IMR-90 (cell line): ENCODE results near the gene TMEFF1. TPM values are rescaled to one million over a fixed set of nuclear protein-coding genes. Genes with fewer than 3 reads are reported as not detected.

Experiments used
- ATAC-seq: fragments of 200-7000 bp; cut with Tn5 transposase; 2 replicates; pipeline ENCODE4 v1.9.1; 2020; ENCODE audit warnings: low read depth, mild to moderate bottlenecking, moderate library complexity
- BruUV-seq: library from RNA; stranded (reverse); fragments of 400-500 nt; replicated peaks from 2 replicates; lab custom pipeline; 2021; lab: Mats Ljungman, UMichigan
- CTCF ChIA-PET: fragments of 300-600 bp; formaldehyde crosslinking; extraction: SDS; loops from one replicate; lab custom pipeline; 2021; ENCODE audit warnings: antibody characterized with exemption; lab: Yijun Ruan, JAX
- POLR2A ChIA-PET: fragments of 300-600 bp; sonication (Branson Sonifier 250); formaldehyde crosslinking; loops from one replicate; lab custom pipeline; 2022; ENCODE audit warnings: antibody characterized with exemption; ENCODE audit not compliant: unreplicated experiment; lab: Charles Lee
- DNase-seq: peaks from one replicate; pipeline ENCODE4 v3.0.0; 2013
- H2AFZ ChIP-seq: replicated peaks from 2 replicates; pipeline ENCODE3; 2013; ENCODE audit warnings: low read length, mild to moderate bottlenecking; ENCODE audit not compliant: poor library complexity
- H2AK5ac ChIP-seq: 2 replicates; pipeline ENCODE4 v1.6.1; 2013; ENCODE audit warnings: low read depth, low read length, inconsistent platforms
- H2AK9ac ChIP-seq: replicated peaks from 2 replicates; pipeline ENCODE3; 2013; ENCODE audit warnings: mild to moderate bottlenecking, low read depth, low read length, moderate library complexity; ENCODE audit not compliant: poor library complexity
- H2BK120ac ChIP-seq: 2 replicates; pipeline ENCODE4 v1.6.1; 2013; ENCODE audit warnings: low read depth, low read length, inconsistent platforms
- H2BK15ac ChIP-seq: 3 replicates; pipeline ENCODE4 v1.6.1; 2013; ENCODE audit warnings: low read depth, low read length, inconsistent platforms
- H2BK20ac ChIP-seq: 2 replicates; pipeline ENCODE4 v1.6.1; 2013; ENCODE audit warnings: low read depth, mild to moderate bottlenecking, inconsistent platforms, low read length, moderate library complexity
- H2BK5ac ChIP-seq: 2 replicates; pipeline ENCODE4 v1.6.1; 2013; ENCODE audit warnings: mild to moderate bottlenecking, low read depth, low read length, inconsistent platforms; ENCODE audit not compliant: poor library complexity, severe bottlenecking
- H3K14ac ChIP-seq: replicated peaks from 2 replicates; pipeline ENCODE4 v1.6.1; 2013; ENCODE audit warnings: low read depth, low read length, inconsistent platforms
- H3K18ac ChIP-seq: 2 replicates; pipeline ENCODE4 v1.6.1; 2013; ENCODE audit warnings: low read depth, low read length, control low read depth
- H3K23ac ChIP-seq: 2 replicates; pipeline ENCODE4 v1.6.1; 2013; ENCODE audit warnings: low read depth, low read length, inconsistent platforms
- H3K27ac ChIP-seq: 2 replicates; pipeline ENCODE4 v1.5.1; 2013; ENCODE audit warnings: mild to moderate bottlenecking, control low read depth, low read length; ENCODE audit not compliant: insufficient read depth
- H3K27me3 ChIP-seq: 2 replicates; pipeline ENCODE4 v1.6.1; 2013; ENCODE audit warnings: low read length; ENCODE audit not compliant: control insufficient read depth, insufficient read depth
- H3K36me3 ChIP-seq: 2 replicates; pipeline ENCODE4 v1.6.1; 2013; ENCODE audit warnings: low read length, mixed read lengths; ENCODE audit not compliant: control insufficient read depth, insufficient read depth
- H3K4ac ChIP-seq: 2 replicates; pipeline ENCODE4 v1.6.1; 2013; ENCODE audit warnings: low read depth, low read length, inconsistent platforms
- H3K4me1 ChIP-seq: 2 replicates; pipeline ENCODE4 v1.6.1; 2013; ENCODE audit warnings: low read length, mixed read lengths; ENCODE audit not compliant: control insufficient read depth, insufficient read depth
- H3K4me2 ChIP-seq: 2 replicates; pipeline ENCODE4 v1.6.1; 2013; ENCODE audit warnings: low read depth, mild to moderate bottlenecking, control low read depth, low read length, moderate library complexity
- H3K4me3 ChIP-seq: 2 replicates; pipeline ENCODE4 v1.5.1; 2013; ENCODE audit warnings: low read depth, mild to moderate bottlenecking, control low read depth, low read length, moderate library complexity; ENCODE audit not compliant: insufficient read depth
- H3K56ac ChIP-seq: 2 replicates; pipeline ENCODE4 v1.6.1; 2013; ENCODE audit warnings: low read length, inconsistent platforms; ENCODE audit not compliant: insufficient read depth; ENCODE audit errors: extremely low read depth
- H3K79me1 ChIP-seq, 2 experiments: 2 replicates each; pipeline ENCODE4 v1.6.1; 2013; ENCODE audit warnings: low read length in 2 of 2, inconsistent platforms in 1 of 2, low read depth in 1 of 2
- H3K9ac ChIP-seq: 2 replicates; pipeline ENCODE4 v1.6.1; 2013; ENCODE audit warnings: low read depth, low read length, control low read depth
- H3K9me1 ChIP-seq: 2 replicates; pipeline ENCODE4 v1.6.1; 2013; ENCODE audit warnings: low read length, inconsistent platforms; ENCODE audit not compliant: insufficient read depth
- H3K9me3 ChIP-seq: 2 replicates; pipeline ENCODE4 v1.6.1; 2013; ENCODE audit warnings: low read length; ENCODE audit not compliant: control insufficient read depth, insufficient read depth
- H4K20me1 ChIP-seq: 2 replicates; pipeline ENCODE4 v1.6.1; 2013; ENCODE audit warnings: low read length, inconsistent platforms; ENCODE audit not compliant: insufficient read depth
- H4K5ac ChIP-seq: 2 replicates; pipeline ENCODE4 v1.6.1; 2013; ENCODE audit warnings: mild to moderate bottlenecking, low read depth, low read length, control low read depth
- H4K8ac ChIP-seq, 2 experiments: 2 replicates each; pipeline ENCODE4 v1.6.1; 2013; ENCODE audit warnings: low read depth in 2 of 2, low read length in 2 of 2, control low read depth in 1 of 2, inconsistent platforms in 1 of 2
- H4K91ac ChIP-seq: 2 replicates; pipeline ENCODE4 v1.6.1; 2013; ENCODE audit warnings: low read depth, low read length, inconsistent platforms; ENCODE audit not compliant: insufficient read depth
- BHLHE40 ChIP-seq: fragments of 150-350 bp; IDR thresholded peaks from 2 replicates; pipeline ENCODE4 v1.6.1; 2016; ENCODE audit warnings: mild to moderate bottlenecking, low read depth, low read length
- CEBPB ChIP-seq: IDR thresholded peaks from 2 replicates; pipeline ENCODE4 v1.6.1; 2012; ENCODE audit warnings: low read depth, low read length, improper control_type of control experiment
- ELK1 ChIP-seq: fragments of 150-350 bp; IDR thresholded peaks from 2 replicates; pipeline ENCODE4 v1.6.1; 2016; ENCODE audit warnings: low read depth, mild to moderate bottlenecking, low read length, moderate library complexity, borderline replicate concordance
- MAZ ChIP-seq: IDR thresholded peaks from 2 replicates; pipeline ENCODE4 v1.6.1; 2012; ENCODE audit warnings: low read depth, mild to moderate bottlenecking, low read length, improper control_type of control experiment, moderate library complexity, borderline replicate concordance
- NFE2L2 ChIP-seq: fragments of 150-350 bp; IDR thresholded peaks from 2 replicates; pipeline ENCODE4 v1.6.1; 2016; ENCODE audit warnings: low read depth, mild to moderate bottlenecking, low read length
- POLR2A ChIP-seq: IDR thresholded peaks from 2 replicates; pipeline ENCODE4 v1.6.1; 2012; ENCODE audit warnings: mild to moderate bottlenecking, low read depth, low read length
- RCOR1 ChIP-seq: IDR thresholded peaks from 2 replicates; pipeline ENCODE4 v1.6.1; 2012; ENCODE audit warnings: mild to moderate bottlenecking, low read length, improper control_type of control experiment; ENCODE audit not compliant: insufficient replicate concordance
- RFX5 ChIP-seq: IDR thresholded peaks from 2 replicates; pipeline ENCODE4 v1.8.0; 2012; ENCODE audit warnings: low read depth, mild to moderate bottlenecking, low read length, moderate library complexity
- SMC3 ChIP-seq: fragments of 150-350 bp; IDR thresholded peaks from 2 replicates; pipeline ENCODE4 v1.6.1; 2016; ENCODE audit warnings: low read depth, mild to moderate bottlenecking, antibody characterized with exemption, low read length, moderate library complexity
- WGBS, 2 experiments: methylation state at CpG; one replicate each; pipeline versions ENCODE4 v1.1.5 to v1.1.7; 2013; ENCODE audit warnings: missing lambda C conversion rate in 2 of 2; ENCODE audit not compliant: insufficient read length in 1 of 2; ENCODE audit errors: extremely low coverage in 2 of 2; 5-methylcytosine and 5-hydroxymethylcytosine counted together
- dilution Hi-C: fragments of 300-500 bp; cut with HindIII; formaldehyde crosslinking; loops from one replicate; pipeline ENCODE4 v1.14.3; 2018; ENCODE audit warnings: low sequenced_read_pairs; ENCODE audit not compliant: unreplicated experiment
- in situ Hi-C: fragments of 300-500 bp; cut with MboI; formaldehyde crosslinking; loops from 3 replicates; pipeline ENCODE4 v1.14.3; 2019; ENCODE audit warnings: low sequenced_read_pairs, inconsistent platforms, mixed read lengths
- intact Hi-C: fragments of 100-400 bp; cut with micrococcal nuclease; formaldehyde crosslinking; loops from 2 replicates; pipeline ENCODE4 v1.10.0; 2022
- polyA plus RNA-seq, 3 experiments: library from polyadenylated mRNA; depleted of rRNA; stranded (reverse); fragments of >200 nt; gene quantifications; 2 replicates each; pipeline ENCODE4 v1.2.3, GENCODE V29; 2012; ENCODE audit warnings: low replicate concordance in 1 of 3
- total RNA-seq: library from RNA; depleted of rRNA; stranded (reverse); fragments of >200 nt; gene quantifications from 2 replicates; pipeline ENCODE4 v1.2.3, GENCODE V29; 2012
- TF ChIP-seq, protein P1 (sequence below): fragments of 150-350 bp; IDR thresholded peaks from 2 replicates; pipeline ENCODE4 v1.6.1; 2017; ENCODE audit warnings: mild to moderate bottlenecking, antibody characterized with exemption, low read length, low read depth
- TF ChIP-seq, protein P2 (sequence below): conservative IDR thresholded peaks from 2 replicates; pipeline ENCODE4 v1.5.1; 2012; ENCODE audit warnings: mild to moderate bottlenecking, low read depth, low read length, improper control_type of control experiment

The TMEFF1 gene
- total and polyA plus RNA-seq, 2 of the 4 experiments (the other 2 are of a cell fraction): 0.62 to 0.90 TPM

DNA sequence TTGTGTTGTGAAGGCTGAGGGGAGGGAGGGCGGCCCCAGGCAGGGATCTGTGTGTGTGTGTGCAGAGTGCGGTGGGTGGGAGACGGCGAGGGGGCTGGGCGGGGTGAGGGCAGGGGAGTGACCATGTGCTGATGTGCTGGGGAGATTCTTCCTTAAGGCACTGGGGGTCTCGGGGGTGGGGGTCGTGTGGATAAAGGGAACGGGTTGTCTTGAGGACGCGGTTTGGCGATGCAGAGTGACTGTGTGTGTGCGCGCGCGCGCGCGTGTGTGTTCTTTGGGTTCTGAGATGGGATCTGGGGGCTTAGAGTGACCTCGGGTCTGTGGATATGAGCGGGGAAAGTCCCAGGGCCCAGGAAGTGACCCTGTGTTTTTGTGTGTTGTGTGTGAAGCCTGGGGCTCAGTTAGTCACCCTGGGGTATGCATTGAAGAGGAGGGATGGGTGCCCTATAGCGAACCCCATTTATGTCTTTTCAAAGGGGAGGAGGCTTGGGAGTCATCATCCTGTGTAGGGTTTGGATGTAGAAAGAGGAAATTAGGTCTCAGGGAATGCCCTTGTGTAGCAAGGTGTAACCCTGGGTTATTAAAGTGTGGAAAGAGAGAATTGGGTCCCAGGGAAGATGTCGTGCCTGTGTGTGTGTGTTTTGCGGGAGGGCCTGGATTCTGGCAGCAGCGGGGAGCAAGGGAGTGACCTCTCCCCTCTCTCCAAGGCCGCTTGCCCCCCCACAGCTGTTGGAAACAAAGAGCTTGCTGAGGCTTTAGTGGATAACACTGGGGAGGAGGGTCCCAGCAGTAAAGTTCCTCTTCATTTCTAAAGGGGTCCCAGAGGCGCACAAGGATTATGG, 1.4 kb downstream of the TMEFF1 start (continued):
- TF ChIP-seq, protein P1, sequence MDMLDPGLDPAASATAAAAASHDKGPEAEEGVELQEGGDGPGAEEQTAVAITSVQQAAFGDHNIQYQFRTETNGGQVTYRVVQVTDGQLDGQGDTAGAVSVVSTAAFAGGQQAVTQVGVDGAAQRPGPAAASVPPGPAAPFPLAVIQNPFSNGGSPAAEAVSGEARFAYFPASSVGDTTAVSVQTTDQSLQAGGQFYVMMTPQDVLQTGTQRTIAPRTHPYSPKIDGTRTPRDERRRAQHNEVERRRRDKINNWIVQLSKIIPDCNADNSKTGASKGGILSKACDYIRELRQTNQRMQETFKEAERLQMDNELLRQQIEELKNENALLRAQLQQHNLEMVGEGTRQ: no peak

DNA sequence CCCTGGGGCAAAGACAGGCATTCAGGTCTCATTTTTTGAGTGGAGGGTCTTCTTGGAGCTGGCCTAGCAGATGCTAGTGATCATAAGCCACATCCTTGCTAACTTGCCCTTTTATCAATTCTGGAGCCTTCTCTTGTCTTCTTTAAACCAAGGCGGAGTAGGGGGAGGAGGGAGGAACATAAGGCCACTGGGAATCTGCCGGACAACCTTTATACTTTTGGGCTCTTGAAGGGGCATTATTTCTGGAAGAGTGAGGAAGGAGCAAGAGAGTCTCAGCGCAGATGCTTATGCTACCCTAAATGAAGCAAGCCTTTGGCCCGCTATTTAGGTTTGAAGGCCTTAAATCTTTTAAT, 2.0 kb downstream of the TMEFF1 start:
- POLR2A ChIA-PET: no interaction called here
- H3K36me3 ChIP-seq: no peaks in the 10 kb centered on the region
- peaks cover 3% of the 10 kb centered on the region; the same call in 1 of the 2 replicates for H4K20me1 ChIP-seq
- DNase-seq (no peak), ATAC-seq (no peak)
- H3K4ac ChIP-seq: no peak overlapping the region
- H3K9me3 ChIP-seq: no peaks in the 10 kb centered on the region
- H2BK5ac ChIP-seq: no peak overlapping the region
- H3K27me3 ChIP-seq: no peaks in the 10 kb centered on the region
- no peak overlapping the region for H2BK15ac ChIP-seq
- peak overlapping the region; percentile 11; the same call in 1 of the 2 replicates for H3K23ac ChIP-seq
- H2BK120ac ChIP-seq: no peak overlapping the region
- no peak overlapping the region for H3K27ac ChIP-seq
- no peak overlapping the region for H4K8ac ChIP-seq
- CTCF ChIA-PET: no interaction called here
- no peak overlapping the region for H2AK9ac ChIP-seq
- no peak overlapping the region for H2AK5ac ChIP-seq
- no TSS peak for BruUV-seq
- H3K56ac ChIP-seq: no peak overlapping the region
- H3K9ac ChIP-seq: no peak overlapping the region
- H2AFZ ChIP-seq: no peak overlapping the region
- H4K5ac ChIP-seq: no peak overlapping the region
- H3K4me2 ChIP-seq: no peak overlapping the region
- H2BK20ac ChIP-seq: no peak overlapping the region
- in situ Hi-C loops (no loop called here), dilution Hi-C loops (no loop called here), intact Hi-C loops (no loop called here)
- no peak overlapping the region for H3K4me3 ChIP-seq
- H3K79me1 ChIP-seq: peaks cover 16 to 23% of the 10 kb centered on the region in 2 experiments
- peaks cover 2% of the 10 kb centered on the region; the same call in 1 of the 2 replicates for H3K9me1 ChIP-seq
- no CpG with 5 or more reads among the region's 4 CpGs for WGBS, 2 experiments
- H3K4me1 ChIP-seq: no peaks in the 10 kb centered on the region
- H3K14ac ChIP-seq: no peak overlapping the region
- no peak overlapping the region for H4K91ac ChIP-seq
- no peak overlapping the region for H3K18ac ChIP-seq
- TF ChIP-seq MAZ (no peak), BHLHE40 (no peak), RCOR1 (no peak), ELK1 (no peak), NFE2L2 (no peak), SMC3 (no peak), CEBPB (no peak), RFX5 (no peak), POLR2A (no peak)
- TF ChIP-seq, protein P1: no peak
- TF ChIP-seq, protein P2, sequence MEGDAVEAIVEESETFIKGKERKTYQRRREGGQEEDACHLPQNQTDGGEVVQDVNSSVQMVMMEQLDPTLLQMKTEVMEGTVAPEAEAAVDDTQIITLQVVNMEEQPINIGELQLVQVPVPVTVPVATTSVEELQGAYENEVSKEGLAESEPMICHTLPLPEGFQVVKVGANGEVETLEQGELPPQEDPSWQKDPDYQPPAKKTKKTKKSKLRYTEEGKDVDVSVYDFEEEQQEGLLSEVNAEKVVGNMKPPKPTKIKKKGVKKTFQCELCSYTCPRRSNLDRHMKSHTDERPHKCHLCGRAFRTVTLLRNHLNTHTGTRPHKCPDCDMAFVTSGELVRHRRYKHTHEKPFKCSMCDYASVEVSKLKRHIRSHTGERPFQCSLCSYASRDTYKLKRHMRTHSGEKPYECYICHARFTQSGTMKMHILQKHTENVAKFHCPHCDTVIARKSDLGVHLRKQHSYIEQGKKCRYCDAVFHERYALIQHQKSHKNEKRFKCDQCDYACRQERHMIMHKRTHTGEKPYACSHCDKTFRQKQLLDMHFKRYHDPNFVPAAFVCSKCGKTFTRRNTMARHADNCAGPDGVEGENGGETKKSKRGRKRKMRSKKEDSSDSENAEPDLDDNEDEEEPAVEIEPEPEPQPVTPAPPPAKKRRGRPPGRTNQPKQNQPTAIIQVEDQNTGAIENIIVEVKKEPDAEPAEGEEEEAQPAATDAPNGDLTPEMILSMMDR: no peak
